Measurements from ENCODE around the gene EIF2S1.
A peak's percentile ranks its signal among the peaks of the same experiment; 100 is the strongest.
"Not testable (repeated sequence)": the region's sequence is repeated elsewhere in the genome, so short reads cannot be mapped to it uniquely, and the experiment has no call there.

Gene EIF2S1

DNA sequence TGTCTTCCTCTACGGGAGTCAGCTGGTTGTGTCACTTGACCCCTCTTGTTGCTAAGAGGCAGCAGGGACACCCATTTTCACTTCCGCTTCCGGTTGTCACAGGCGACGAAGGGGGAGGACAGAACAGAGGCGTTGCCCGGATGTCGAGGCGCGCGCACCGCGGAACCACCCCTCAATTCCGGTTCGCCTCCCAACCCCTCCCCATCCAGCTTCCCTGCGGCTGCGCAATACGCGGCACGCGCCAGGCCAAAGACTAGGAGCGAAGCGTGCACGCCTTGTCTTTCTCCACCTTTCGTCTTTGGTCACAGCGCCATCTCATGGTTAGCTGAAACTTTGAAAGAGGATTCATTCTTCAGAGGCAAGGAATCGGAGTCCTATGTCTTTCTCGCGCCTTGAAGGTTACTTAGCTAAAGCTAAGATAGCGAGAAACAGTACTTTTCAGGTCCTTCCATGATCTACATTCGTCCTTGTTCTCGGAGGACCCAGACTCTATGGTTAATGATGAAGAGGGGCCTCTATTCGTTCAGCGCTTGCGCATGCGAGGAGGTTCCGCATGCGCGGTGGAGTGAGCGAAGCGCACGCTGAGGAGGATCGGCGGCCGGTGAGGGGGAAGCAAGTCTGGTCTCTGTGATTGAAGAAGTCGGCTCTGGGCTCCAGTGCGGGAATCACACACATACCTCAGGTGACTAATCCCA lies at the start of gene EIF2S1, which contains the start of gene ATP6V1D:
Gene EIF2S1 (plus strand): TSS at position 554 of the 695 bp plus-strand sequence. CDS start 4,440 bp downstream, outside the sequence.
Gene ATP6V1D (minus strand): TSS at position 30 of the 695 bp plus-strand sequence. CDS start 106 bp downstream, outside the sequence.
- peak; percentile 100 for DNase-seq (ENCODE audit: low read depth)

DNA sequence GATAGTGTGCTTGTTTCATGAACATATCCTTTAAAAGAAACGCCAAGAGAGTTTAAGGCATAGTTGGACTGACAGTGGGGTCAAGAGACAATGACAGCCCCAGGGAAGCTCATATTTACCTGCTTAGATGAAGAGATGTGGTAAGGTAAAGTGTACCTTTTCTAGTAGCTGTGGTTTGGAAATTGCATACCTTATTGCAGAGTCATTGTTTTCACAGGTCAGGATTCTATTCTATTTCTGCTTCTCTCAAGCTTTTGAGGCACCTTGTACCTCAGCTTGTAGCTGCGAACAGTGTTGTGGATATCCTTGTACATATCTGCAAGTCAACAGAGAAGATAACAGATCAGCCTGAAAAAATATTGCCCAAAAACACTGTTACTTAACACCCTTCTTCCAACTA lies 48.3 kb upstream of the EIF2S1 start:
- DNase-seq (ENCODE audit: low read depth), result no peak

DNA sequence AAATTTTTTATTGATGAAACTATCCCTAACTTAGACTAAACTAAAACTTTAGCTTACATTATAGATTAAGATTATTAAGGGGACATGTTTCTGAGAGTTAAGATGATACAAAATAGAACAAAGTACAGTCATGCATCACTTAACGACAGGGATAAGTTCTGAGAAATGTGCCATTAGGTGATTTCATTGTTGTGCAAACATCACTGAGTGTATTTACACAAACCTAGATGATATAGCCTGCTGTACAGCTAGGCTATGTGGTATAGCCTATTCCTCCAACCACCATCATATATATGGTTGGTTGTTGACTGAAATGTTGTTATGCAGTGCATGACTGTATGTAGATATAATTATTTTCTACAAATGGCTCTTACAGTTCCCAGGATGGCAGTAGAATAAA lies 47.0 kb upstream of the EIF2S1 start:
- no peak for DNase-seq (ENCODE audit: low read depth)

DNA sequence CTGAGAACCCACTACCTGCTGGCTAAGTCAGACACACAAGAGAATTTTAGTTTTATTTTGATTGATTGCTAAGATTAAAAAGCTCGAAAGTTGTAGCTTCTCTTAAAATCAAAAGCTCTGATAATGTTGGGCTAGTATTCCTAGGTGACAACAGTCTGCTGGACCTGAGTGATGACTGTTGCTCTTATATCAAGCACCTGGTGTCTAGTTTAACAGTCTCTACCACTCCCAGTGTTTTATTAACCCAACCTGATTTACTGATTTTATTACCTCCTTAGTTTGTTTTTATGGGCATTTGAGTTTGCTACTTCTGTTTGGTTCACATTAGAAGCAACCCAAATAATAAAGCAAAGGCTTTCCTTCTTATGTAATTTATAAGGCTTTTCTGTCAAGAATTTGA lies 42.3 kb upstream of the EIF2S1 start:
- no peak for DNase-seq (ENCODE audit: low read depth)

DNA sequence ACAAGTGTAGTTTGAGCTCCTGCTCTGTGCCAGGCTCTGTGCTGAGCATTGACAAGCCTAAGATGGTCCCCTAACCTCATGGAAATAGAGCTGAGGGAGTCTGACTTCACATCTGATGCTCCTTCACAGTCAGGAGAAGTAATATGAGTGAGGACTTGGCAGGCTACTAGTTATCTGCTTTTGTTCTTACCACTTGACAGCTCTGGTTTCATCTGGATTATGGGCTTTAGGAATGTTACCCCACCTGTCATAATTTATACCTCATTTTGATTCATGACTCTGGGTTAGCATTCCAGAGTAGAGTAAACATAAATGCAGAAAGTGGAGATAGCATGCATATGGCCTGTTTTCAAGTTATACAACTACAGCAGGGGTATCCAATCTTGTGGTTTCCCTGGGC lies 41.0 kb upstream of the EIF2S1 start:
- DNase-seq (ENCODE audit: low read depth), result no peak

DNA sequence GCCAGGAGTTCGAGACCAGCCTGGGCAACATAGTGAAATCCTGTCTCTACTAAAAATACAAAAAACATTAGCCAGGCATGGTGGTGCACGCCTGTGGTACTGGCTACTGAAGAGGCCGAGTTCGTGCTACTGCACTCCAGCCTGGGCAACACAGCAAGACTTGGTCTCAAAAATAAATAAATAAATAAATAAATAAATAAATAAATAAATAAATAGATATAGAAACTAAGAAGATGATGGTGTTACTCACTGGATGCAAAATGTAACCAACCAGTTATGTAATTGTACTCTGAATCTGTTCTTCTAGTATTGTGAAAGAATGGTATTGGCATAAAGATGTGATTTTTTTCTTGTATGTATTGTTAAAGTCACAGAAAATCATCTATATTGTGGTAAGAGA lies 30.5 kb upstream of the EIF2S1 start:
- DNase-seq (ENCODE audit: low read depth), result peak; percentile 2

DNA sequence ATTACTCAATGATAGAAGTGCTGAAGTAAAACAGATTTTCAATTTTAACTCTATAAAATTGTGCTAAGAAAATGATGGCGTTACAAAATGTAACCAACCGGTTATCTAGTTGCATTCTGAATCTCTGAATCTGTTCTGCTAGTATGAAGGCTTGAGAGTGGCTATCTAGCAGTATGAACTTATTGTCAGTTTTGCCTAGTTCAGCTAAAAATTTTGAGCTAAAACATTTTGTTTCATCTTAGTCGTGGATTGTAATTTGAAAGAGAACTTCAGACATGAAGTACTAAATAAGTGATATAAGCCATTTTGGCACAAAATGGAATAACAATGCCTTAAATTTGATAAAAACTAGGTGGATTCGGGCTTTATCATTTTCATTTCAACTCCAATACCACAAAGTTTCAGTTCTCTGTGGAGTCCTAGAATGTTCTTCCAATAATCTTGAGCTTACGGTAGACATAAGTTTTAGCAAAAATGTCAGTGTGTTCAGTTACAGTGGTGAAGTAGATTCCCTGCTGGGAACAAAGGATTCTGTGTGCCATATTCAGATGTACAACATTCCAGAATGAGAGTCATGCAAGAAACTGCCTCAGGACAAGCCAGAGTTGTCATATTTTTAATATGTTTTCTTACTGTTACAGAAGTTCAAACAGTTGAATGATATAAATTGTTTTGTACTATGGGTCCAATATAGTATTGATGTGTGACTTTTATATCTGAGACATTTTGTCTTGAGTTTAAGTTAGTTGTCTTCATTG lies 28.6 kb upstream of the EIF2S1 start:
- no peak for DNase-seq (ENCODE audit: low read depth)

DNA sequence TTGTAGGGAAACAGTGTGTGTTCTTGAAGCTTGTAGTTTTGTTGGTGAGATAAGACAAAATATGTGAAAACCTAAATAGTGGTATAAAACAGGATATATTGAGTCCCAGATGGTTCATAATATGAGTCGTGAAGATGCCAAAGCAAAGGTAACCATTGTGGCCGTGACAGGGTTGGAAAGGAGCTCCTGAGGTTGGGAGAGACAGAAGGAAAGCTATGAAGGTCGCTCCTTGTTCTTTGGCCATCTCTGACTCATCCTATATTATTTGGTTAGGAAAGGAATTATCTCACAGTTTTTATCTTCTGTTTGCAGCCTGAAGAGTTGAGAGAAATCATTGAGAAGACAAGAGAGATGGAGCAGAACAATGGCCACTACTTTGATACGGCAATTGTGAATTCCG lies 27.7 kb upstream of the EIF2S1 start:
- no peak for DNase-seq (ENCODE audit: low read depth)

DNA sequence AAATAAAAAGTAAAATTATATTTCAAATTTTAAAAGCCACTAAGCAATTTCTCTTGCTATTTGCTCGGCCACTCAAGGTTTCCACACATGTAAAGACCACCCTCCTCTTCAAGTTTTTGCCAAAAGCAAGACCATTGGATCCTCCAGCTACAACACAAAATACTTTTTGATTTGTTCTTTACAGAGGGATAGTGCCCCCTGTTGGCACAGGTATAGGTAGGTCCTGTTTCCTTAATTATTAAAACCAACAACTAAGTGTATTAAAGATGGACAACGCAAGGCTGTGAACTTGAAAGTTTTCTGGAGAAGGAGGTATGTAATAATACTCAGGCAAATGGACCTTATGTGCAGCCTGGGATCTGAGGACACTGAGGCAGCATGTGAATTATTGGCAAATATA lies 24.3 kb upstream of the EIF2S1 start:
- no peak for DNase-seq (ENCODE audit: low read depth)

DNA sequence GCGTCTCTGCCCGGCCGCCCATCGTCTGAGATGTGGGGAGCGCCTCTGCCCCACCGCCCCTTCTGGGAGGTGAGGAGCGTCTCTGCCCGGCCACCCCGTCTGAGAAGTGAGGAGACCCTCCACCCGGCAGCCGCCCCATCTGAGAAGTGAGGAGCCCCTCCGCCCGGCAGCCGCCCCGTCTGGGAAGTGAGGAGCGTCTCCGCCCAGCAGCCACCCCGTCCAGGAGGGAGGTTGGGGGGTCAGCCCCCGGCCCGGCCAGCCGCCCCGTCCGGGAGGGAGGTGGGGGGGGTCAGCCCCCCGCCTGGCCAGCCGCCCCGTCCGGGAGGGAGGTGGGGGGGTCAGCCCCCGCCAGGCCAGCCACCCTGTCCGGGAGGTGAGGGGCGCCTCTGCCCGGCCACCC lies 18.9 kb upstream of the EIF2S1 start:
- not testable (repeated sequence) for DNase-seq (ENCODE audit: low read depth)

DNA sequence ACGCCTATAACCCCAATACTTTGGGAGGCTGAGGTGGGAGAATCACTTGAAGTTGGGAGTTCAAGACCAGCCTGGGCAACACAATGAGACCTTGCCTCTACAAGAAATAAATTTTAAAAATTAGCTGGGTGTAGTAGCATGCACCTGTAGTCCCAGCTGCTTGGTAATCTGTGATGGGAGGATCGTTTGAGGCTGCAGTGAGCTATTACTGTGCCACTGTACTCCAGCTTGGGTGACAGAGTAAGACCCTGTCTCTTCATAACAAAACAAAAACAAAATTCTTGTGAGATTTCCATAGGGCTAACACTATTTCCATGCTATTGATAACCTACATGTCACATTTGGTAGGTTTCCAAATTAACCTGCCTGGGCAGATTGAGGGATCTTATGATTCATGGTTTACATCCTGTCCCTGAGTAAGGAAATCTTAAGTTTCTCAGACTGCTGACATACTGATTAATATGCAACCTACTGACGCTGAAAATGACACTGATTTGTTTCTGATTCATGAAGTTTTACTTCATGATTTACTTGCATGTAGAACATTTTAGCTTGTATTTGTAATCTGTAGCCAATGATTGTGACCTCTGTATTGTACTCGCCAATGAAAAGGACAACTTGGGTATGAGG lies 16.4 kb upstream of the EIF2S1 start:
- no peak for DNase-seq (ENCODE audit: low read depth)

DNA sequence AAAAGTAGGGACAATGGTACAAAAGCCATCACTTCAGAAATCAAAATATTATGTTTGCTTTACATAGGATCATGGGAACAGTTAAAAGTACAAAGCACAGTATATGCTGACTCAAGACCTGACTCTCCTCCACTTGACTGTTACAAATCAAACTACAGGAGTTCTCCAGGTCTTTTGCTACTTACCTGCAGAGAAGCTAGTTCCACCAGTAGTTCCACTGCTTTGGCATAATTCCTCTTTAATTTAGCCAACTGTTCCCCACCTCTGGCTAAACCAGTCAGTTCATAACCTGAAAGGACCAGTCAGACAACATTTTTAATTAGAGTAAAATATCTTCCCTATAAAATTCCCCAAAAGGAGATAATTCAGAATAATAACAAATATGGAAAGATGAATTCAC lies 14.5 kb upstream of the EIF2S1 start:
- no peak for DNase-seq (ENCODE audit: low read depth)

DNA sequence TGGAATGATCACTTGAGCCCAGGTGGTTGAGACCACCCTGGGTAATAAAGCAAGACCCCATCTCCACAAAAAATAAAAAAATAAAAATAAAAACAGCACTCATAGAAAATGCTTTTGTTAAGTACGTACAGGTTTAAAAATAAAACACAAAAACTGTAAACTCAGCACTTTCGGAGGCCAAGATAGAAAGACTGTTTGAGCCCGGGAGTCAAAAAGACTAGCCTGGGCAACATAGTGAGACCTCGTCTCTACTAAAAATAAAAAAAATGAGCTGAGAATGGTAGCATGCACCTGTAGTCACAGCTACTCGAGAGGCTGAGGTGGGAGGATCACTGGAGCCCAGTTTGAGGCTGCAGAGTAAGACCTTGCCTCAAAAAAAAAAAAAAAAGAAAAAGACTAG lies 8.1 kb upstream of the EIF2S1 start:
- DNase-seq (ENCODE audit: low read depth), result no peak

DNA sequence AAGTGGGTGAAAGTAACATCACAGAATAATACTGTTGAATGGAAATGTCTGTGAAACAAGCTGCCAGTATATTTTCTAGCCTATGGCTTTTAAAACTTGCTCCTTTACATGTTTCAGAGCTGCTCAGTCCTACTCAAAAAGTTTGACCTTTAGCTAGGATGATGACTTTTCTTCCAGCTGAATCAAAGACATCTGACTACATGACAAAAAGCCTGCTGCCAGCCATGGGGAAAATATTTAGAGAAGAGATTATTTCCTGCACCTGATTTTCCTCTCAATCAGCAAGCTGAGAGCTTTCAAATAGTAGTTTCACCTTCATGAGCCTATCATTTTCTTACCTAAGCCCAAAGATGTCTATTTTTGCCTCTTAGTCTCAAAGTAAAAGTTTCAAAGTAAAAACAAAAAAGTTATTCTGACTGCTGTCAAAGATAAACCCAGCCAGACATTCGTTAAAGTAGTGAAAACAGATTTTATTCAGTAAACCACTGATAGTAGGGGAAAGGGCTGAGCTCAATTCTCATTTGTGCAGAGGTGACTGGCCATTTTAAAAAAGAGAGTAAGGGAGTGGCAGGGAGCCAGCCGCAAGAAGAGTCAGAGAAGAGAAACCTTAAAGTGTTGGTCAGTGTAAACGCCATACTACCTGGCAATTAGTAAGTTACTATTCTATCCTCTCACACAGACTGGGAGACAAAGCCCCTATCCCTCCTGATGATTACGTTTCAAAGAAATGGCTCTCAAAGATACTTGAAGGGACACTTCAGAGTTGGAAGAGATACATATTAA lies 2.8 kb upstream of the EIF2S1 start:
- no peak for DNase-seq (ENCODE audit: low read depth)

DNA sequence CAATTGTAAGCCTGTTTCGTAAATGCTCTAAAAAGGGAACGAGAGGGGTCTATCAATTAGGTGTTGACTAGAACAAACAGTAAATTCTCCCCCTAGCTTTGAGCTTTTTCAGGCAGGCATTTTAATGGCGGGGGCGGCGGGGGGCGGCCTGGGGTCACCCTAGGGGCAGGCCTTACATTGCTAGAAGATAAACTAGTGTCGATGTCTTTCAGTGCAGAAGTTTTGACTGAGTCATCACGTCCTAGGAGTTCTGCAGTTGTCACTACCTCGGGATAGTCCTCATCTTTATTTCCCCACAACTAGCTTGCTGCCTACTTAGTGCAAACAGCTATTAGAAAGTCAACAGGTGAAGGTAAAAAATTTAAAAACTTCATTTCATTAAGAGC lies 2.2 kb upstream of the EIF2S1 start:
- no peak for DNase-seq (ENCODE audit: low read depth)

DNA sequence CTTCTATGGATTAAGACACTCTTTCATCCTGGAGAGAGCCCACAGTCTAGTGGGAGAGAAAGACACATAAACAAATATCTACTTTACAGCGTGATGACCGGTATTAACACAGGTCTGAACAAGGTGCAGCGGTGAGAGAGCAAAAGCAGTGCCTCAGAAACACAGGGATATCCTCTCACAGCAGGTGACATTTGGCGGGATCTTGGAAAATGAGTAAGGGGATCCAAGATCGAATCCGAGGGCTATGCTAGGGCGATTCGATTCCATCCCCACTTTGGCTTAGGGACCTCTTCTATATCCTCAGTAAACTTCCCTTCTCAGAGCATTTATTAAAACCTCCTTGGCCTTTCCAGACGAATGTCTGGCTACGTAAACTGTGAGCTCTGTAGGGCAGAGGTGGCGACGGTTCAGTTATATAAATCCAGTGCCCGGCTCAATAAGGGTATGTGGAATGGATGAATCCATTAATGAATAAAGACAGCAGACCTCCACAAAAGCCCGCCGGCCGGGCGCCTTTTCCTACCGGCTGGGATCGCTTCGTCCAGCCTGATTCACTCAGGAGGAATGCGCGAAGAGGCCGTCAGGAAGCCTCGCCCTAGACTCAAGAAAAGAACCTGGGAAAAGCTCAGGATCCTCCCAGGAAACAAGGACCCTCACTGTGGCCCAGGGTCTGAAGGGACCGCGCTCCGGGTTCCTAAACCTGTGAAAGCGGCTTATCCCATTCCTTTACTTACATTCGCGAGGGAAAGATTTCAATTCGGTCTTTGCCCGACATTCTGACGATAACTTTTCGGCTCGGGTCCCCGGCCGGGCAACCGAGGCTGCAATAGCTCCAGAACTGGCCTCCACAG lies 979 bp upstream of the EIF2S1 start:
- DNase-seq (ENCODE audit: low read depth), result peak; percentile 19

DNA sequence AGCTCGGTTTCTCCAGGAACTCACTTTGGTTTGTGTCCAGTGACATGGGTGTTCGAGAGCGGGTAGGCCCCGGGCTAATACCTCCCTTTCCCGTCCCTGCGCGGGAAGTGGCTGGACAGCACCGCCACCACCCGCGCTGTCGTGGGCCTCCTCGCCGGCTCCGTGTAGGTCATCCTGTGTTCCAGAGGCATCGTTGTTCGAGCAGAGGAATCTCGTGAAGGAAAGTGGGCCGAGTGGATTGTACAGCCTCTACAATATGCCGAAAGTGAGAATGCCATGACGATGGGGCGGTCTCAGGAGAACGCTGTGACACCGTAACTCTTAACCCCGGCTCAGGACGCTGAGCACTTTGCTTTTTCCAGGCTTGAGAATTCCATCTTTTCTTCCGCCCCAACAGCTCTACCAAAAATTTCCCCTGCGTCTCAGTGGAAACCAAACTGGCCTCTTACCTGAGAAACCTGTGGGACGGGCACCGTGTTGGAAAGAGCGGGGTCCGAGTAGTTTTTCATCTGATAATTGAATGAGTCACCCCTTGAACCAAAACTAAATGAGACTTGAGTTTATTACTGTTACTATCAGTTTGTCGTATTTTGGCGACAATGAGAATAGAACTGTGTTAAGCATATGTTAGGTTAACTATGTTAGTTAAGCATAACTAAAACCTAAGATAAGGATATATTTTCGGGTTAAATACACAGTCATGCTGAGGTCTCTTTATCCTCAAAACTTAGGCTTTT lies 510 bp downstream of the EIF2S1 start:
- DNase-seq (ENCODE audit: low read depth), result no peak

DNA sequence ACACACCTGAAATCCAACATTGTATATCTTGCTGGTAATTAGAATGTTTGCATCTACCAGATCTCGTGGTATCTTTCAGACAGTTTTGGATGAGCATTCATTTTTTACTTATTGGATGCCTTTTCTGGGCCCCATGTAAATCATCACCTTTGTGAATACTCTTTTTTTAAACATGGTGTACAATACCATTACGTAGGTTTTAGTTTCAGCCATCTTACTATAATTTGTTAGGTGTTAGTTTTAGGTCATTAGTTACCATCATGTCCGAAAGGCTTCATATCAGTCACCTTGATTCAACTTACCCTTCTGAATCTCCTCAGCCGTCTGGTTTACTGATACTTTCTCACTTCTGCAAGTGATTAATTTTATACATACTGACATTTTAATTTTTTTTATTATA lies 5.3 kb downstream of the EIF2S1 start:
- DNase-seq (ENCODE audit: low read depth), result no peak

DNA sequence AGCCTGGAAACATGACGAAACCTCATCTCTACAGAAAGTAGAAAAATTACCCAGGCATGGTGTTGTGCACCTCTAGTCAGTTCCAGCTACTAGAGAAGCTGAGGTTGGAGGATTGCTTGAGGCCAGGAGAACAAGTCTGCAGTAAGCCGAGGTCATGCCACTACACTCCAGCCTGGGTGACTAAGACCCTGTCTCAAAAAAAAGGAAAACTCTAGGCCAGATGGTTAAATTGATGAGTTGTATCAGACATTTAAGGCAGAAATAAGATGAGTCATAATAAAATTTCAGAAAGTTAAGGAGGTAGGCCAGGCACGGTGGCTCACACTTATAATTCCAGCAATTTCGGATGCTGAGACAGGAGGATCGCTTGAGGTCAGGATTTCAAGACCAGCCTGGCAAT lies 10.7 kb downstream of the EIF2S1 start:
- DNase-seq (ENCODE audit: low read depth), result no peak

DNA sequence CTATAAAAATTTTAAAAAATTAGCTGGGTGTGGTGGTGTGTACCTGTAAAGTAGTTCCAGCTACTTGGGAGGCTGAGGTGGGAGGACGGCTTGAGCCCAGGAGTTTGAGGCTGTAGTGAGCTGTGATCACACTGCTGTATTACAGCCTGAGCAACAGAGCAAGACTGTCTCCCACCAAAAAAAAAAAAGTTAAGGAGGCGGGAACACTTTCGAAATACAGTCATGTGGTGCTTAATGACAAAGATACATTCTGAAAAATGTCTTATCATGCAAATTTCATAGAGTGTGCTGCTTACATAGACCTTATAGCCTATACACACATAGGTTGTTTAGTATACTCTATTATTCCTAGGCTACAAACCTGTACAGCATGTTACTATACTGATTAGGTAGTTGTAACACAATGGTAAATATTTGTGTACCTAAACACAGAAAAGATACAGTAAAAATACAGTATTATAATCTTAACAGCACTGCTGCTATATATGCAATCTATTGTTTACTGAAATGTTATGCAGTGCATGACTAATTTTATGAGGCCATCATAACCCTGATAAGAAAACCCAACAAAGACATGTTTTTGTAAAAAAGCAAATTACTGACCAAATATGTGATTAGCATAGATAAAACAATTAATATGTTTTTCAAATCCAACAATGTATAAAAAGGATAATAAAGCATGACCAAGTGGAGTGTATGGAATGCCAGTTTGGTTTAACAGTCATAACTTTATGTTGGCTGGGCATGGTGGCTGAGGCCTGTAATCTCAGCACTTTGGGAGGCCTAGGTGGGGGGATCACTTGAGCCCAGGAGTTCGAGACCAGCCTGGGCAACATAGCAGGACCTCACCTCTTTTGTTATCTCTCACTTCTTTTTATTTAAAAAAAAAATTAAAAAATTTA lies 11.4 kb downstream of the EIF2S1 start:
- DNase-seq (ENCODE audit: low read depth), result no peak

Measured in fibroblast of gingiva (primary cell).